SK-N-SH (cell line): ENCODE measurements around the gene ZNF584. TPM values are rescaled to one million over a fixed set of nuclear protein-coding genes. Genes with fewer than 3 reads are reported as not detected.
A peak's percentile ranks its signal among the peaks of the same experiment; 100 is the strongest.

Experiments used
- EZH2phosphoT487 ChIP-seq: fragments of 200-600 bp; sonication (generic); IDR thresholded peaks from 2 replicates; pipeline ENCODE4 v1.6.1; 2017; ENCODE audit warnings: low read depth, mixed run types, mild to moderate bottlenecking, antibody characterized with exemption, moderate library complexity, borderline replicate concordance
- FOSL2 ChIP-seq: IDR thresholded peaks from 2 replicates; pipeline ENCODE4 v1.4.0; 2012; ENCODE audit warnings: low read depth, mild to moderate bottlenecking, moderate library complexity, borderline replicate concordance
- FOXM1 ChIP-seq: IDR thresholded peaks from 2 replicates; pipeline ENCODE4 v1.4.0; 2012; ENCODE audit warnings: low read depth, mild to moderate bottlenecking
- GABPA ChIP-seq: IDR thresholded peaks from 2 replicates; pipeline ENCODE4 v1.4.0; 2012; ENCODE audit warnings: low read depth, mild to moderate bottlenecking
- MAX ChIP-seq: IDR thresholded peaks from 2 replicates; pipeline ENCODE4 v1.4.0; 2012; ENCODE audit warnings: low read depth
- NFIC ChIP-seq: IDR thresholded peaks from 2 replicates; pipeline ENCODE4 v1.4.0; 2012; ENCODE audit warnings: borderline replicate concordance
- NRF1 ChIP-seq: IDR thresholded peaks from 2 replicates; pipeline ENCODE4 v1.6.1; 2012; ENCODE audit warnings: low read depth, mild to moderate bottlenecking, low read length
- PBX3 ChIP-seq: IDR thresholded peaks from 2 replicates; pipeline ENCODE4; 2012
- POLR2AphosphoS5 ChIP-seq: IDR thresholded peaks from 2 replicates; pipeline ENCODE4 v1.6.1; 2012; ENCODE audit warnings: low read depth, low read length
- RFX5 ChIP-seq: IDR thresholded peaks from 2 replicates; pipeline ENCODE4 v1.6.1; 2012; ENCODE audit warnings: mild to moderate bottlenecking, improper control_type of control experiment, low read length
- TEAD4 ChIP-seq: IDR thresholded peaks from 2 replicates; pipeline ENCODE4 v1.4.0; 2012; ENCODE audit warnings: mild to moderate bottlenecking, borderline replicate concordance; ENCODE audit not compliant: insufficient read depth
- polyA plus RNA-seq, 3 experiments: library from polyadenylated mRNA; depleted of rRNA; stranded (reverse); fragments of >200 nt; gene quantifications; 2 replicates each; pipeline ENCODE4 v1.2.3, GENCODE V29; 2012
- small RNA-seq, 7 experiments: library from RNA; depleted of rRNA; stranded (forward); fragments of <200 nt; gene quantifications; one replicate each; pipeline ENCODE3, GENCODE V24; 2012

Gene ZNF584
- polyA plus RNA-seq, 1 of the 3 experiments (the other 2 are of a cell fraction), result 9.4 TPM

- TF ChIP-seq GABPA (peak; percentile 80), NRF1 (peak; percentile 59), EZH2phosphoT487 (no peak), FOXM1 (no peak), MAX (peak; percentile 45; the same call in 1 of the 2 replicates), TEAD4 (no peak), PBX3 (no peak), NFIC (no peak), FOSL2 (no peak), RFX5 (no peak), POLR2AphosphoS5 (peak; percentile 82)
Observed at GRCh38 chr19:58466760-58467589, 58.5 kb downstream of the ZNF584 start, which contains the start of gene ZNF324 (continued).

Small RNA genes within 50 kb of the gene (small RNA-seq; reads per million reads assigned to genes)
- 0 to 0.20 (median 0) reads per million in 7 experiments for gene MIR4754
- 0 to 1.5 (median 0.64) reads per million in 7 experiments for gene RNA5SP473

Other genes starting within 250 kb of the ZNF584 start
- gene ZNF274, start 225.6 kb upstream of the ZNF584 start, polyA plus RNA-seq (2012; rRNA removed), result 3.1 and 4.0 TPM in 2 replicates
- gene ZNF544, start 179.7 kb upstream of the ZNF584 start, polyA plus RNA-seq (2012; rRNA removed), result 0.58 and 0.89 TPM in 2 replicates
- gene ZNF8, start 129.7 kb upstream of the ZNF584 start, polyA plus RNA-seq (2012; rRNA removed), result 1.4 and 1.8 TPM in 2 replicates
- gene ERVK3-1, start 103.3 kb upstream of the ZNF584 start, polyA plus RNA-seq (2012; rRNA removed), result 69.4 and 85.3 TPM in 2 replicates
- 2.3 and 2.9 TPM in 2 replicates for gene ZSCAN22, start 81.7 kb upstream of the ZNF584 start, polyA plus RNA-seq (2012; rRNA removed)
- 61.4 and 62.6 TPM in 2 replicates for gene A1BG, start 55.2 kb upstream of the ZNF584 start, polyA plus RNA-seq (2012; rRNA removed)
- 1.0 and 1.1 TPM in 2 replicates for gene ZNF497, start 45.9 kb upstream of the ZNF584 start, polyA plus RNA-seq (2012; rRNA removed)
- gene ZNF837, start 27.6 kb upstream of the ZNF584 start, polyA plus RNA-seq (2012; rRNA removed), result 1.2 and 1.6 TPM in 2 replicates
- 3,905 and 4,334 TPM in 2 replicates for gene RPS5, start 21.4 kb upstream of the ZNF584 start, polyA plus RNA-seq (2012; rRNA removed)
- 0.13 TPM in 1 of 2 replicates, not detected in the other for gene RNF225, start 13.0 kb upstream of the ZNF584 start, polyA plus RNA-seq (2012; rRNA removed)
- 1.3 and 1.9 TPM in 2 replicates for gene ZNF132, start 31.5 kb downstream of the ZNF584 start, polyA plus RNA-seq (2012; rRNA removed)
- 2.9 and 3.8 TPM in 2 replicates for gene ZNF324B, start 43.0 kb downstream of the ZNF584 start, polyA plus RNA-seq (2012; rRNA removed)
- 5.6 and 6.0 TPM in 2 replicates for gene ZNF324, start 58.4 kb downstream of the ZNF584 start, polyA plus RNA-seq (2012; rRNA removed)
- 6.9 and 7.0 TPM in 2 replicates for gene ZNF446, start 67.7 kb downstream of the ZNF584 start, polyA plus RNA-seq (2012; rRNA removed)
- gene SLC27A5, start 103.3 kb downstream of the ZNF584 start, polyA plus RNA-seq (2012; rRNA removed), result 50.5 and 57.3 TPM in 2 replicates
- gene ZBTB45, start 111.2 kb downstream of the ZNF584 start, polyA plus RNA-seq (2012; rRNA removed), result 7.9 and 11.3 TPM in 2 replicates
- 321 and 594 TPM in 2 replicates for gene TRIM28, start 135.4 kb downstream of the ZNF584 start, polyA plus RNA-seq (2012; rRNA removed)
- gene CHMP2A, start 146.5 kb downstream of the ZNF584 start, polyA plus RNA-seq (2012; rRNA removed), result 308 and 381 TPM in 2 replicates
- 109 and 135 TPM in 2 replicates for gene UBE2M, start 150.0 kb downstream of the ZNF584 start, polyA plus RNA-seq (2012; rRNA removed)
- gene MZF1, start 164.7 kb downstream of the ZNF584 start, polyA plus RNA-seq (2012; rRNA removed), result 31.8 and 38.4 TPM in 2 replicates